Right lobe of liver (tissue), 4 donors: ENCODE measurements around the gene PRR7.

Source experiments
- POLR2A ChIP-seq: fragments of 450-650 bp; IDR thresholded peaks from one replicate; pipeline ENCODE4 v1.6.1; 2017; ENCODE audit warnings: antibody characterized with exemption, mild to moderate bottlenecking
- TF ChIP-seq, protein P1 (sequence below), 4 donors: fragments of 200-600 bp in 3 of 4; fragments of 450-650 bp in 1 of 4; IDR thresholded peaks; one replicate each; pipeline versions ENCODE4 v1.5.1 to v1.8.0; 2016 to 2022; ENCODE audit warnings: antibody characterized with exemption in 4 of 4, mild to moderate bottlenecking in 2 of 4
- donor health status: DM: no; HTN: no; CAD: no.
- donor health status: DM: no; HTN: no; CAD: no.
- donor health status: DM: no; HTN: yes; CAD: no.

DNA sequence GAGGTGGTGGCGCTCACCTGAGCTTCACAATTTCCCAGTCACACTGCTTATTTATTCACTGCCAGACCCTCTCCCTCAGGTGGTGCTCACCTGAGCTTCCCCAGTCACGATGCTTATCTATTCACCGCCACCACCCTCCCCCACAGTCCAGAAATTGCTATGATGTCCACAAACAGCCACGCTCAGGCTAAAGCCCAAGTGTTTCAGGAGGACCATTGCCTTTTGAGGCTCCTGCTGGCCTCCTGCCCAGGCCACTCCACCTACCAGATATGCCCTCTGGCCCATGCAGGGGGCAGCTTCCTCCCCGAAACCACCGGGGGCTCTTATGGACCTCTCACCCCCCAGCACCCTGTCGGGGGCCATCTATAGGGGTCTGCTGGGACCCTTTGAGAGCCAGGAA is 46.2 kb downstream of the PRR7 start:
- TF ChIP-seq, protein P1, sequence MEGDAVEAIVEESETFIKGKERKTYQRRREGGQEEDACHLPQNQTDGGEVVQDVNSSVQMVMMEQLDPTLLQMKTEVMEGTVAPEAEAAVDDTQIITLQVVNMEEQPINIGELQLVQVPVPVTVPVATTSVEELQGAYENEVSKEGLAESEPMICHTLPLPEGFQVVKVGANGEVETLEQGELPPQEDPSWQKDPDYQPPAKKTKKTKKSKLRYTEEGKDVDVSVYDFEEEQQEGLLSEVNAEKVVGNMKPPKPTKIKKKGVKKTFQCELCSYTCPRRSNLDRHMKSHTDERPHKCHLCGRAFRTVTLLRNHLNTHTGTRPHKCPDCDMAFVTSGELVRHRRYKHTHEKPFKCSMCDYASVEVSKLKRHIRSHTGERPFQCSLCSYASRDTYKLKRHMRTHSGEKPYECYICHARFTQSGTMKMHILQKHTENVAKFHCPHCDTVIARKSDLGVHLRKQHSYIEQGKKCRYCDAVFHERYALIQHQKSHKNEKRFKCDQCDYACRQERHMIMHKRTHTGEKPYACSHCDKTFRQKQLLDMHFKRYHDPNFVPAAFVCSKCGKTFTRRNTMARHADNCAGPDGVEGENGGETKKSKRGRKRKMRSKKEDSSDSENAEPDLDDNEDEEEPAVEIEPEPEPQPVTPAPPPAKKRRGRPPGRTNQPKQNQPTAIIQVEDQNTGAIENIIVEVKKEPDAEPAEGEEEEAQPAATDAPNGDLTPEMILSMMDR (IDR thresholded peaks at IDR 0.05): no peak
- TF ChIP-seq POLR2A: no peak
